GM12878 (cell line): ENCODE data around the gene ZC3H10. TPM values are rescaled to one million over a fixed set of nuclear protein-coding genes. Genes with fewer than 3 reads are reported as not detected.

Experiments
- CTCF ChIP-seq, 3 experiments: IDR thresholded peaks in 2 of 3; conservative IDR thresholded peaks in 1 of 3; 2 replicates each; pipeline ENCODE4 v1.5.1; 2011; ENCODE audit warnings: low read depth in 3 of 3, low read length in 3 of 3, mild to moderate bottlenecking in 3 of 3, control low read depth in 2 of 3, moderate library complexity in 2 of 3, inconsistent platforms in 1 of 3, mixed read lengths in 1 of 3; ENCODE audit not compliant: control insufficient read depth in 2 of 3, insufficient read depth in 1 of 3; ENCODE audit errors: extremely low read depth in 1 of 3
- ELK1 ChIP-seq: IDR thresholded peaks from 2 replicates; pipeline ENCODE4 v1.6.1; 2012; ENCODE audit warnings: low read depth, low read length, improper control_type of control experiment
- HDAC6 ChIP-seq: fragments of 200-600 bp; sonication (generic); IDR thresholded peaks from one replicate; pipeline ENCODE4 v1.8.0; 2017; ENCODE audit warnings: antibody characterized with exemption; ENCODE audit not compliant: unreplicated experiment
- HSF1 ChIP-seq: fragments of 150-350 bp; IDR thresholded peaks from 2 replicates; pipeline ENCODE4 v1.6.1; 2014; ENCODE audit warnings: mild to moderate bottlenecking, low read depth, low read length
- IRF5 ChIP-seq: fragments of 450-650 bp; IDR thresholded peaks from 2 replicates; pipeline ENCODE4 v1.6.1; 2017; ENCODE audit warnings: borderline replicate concordance
- MTA2 ChIP-seq: fragments of 450-650 bp; IDR thresholded peaks from 2 replicates; pipeline ENCODE4 v1.6.1; 2016; ENCODE audit warnings: low read depth, mild to moderate bottlenecking, moderate library complexity
- PML ChIP-seq: IDR thresholded peaks from 2 replicates; pipeline ENCODE4 v1.6.1; 2012; ENCODE audit warnings: low read length, inconsistent platforms
- POLR2AphosphoS5 ChIP-seq: IDR thresholded peaks from 2 replicates; pipeline ENCODE4 v1.6.1; 2011; ENCODE audit warnings: mild to moderate bottlenecking, low read length, inconsistent platforms
- REST ChIP-seq: IDR thresholded peaks from 2 replicates; pipeline ENCODE4 v1.6.1; 2012; ENCODE audit warnings: mild to moderate bottlenecking, low read depth, low read length
- SMC3 ChIP-seq: IDR thresholded peaks from 2 replicates; pipeline ENCODE4 v1.6.1; 2011; ENCODE audit warnings: low read length, improper control_type of control experiment, borderline replicate concordance
- SREBF1 ChIP-seq: IDR thresholded peaks from 2 replicates; pipeline ENCODE4 v1.6.1; 2012; ENCODE audit warnings: mild to moderate bottlenecking, low read length
- TCF12 ChIP-seq: IDR thresholded peaks from 2 replicates; pipeline ENCODE4 v1.6.1; 2011; ENCODE audit warnings: low read depth, mild to moderate bottlenecking, low read length
- YY1 ChIP-seq: IDR thresholded peaks from 2 replicates; pipeline ENCODE4 v1.6.1; 2011; ENCODE audit warnings: low read depth, mild to moderate bottlenecking, low read length
- ZBTB40 ChIP-seq: fragments of 450-650 bp; IDR thresholded peaks from 2 replicates; pipeline ENCODE4 v1.6.1; 2016; ENCODE audit warnings: mild to moderate bottlenecking, moderate library complexity, borderline replicate concordance
- polyA plus RNA-seq, 11 experiments: library from polyadenylated mRNA; depleted of rRNA in 4 of 11; unstranded in 6 of 11; stranded (reverse) in 5 of 11; fragments of >200 nt; fragmentation: Nextera tagmentation in 4 of 11; fragmentation: Illumina TruSeq in 1 of 11; extraction: Ambion mirVana in 4 of 11; extraction: Trizol in 1 of 11; gene quantifications; 1 replicate in 1 of 11; 2 replicates in 10 of 11; pipeline versions ENCODE4 v1.2.1 to v1.2.3, GENCODE V29; 2011 to 2016; ENCODE audit warnings: inconsistent platforms in 2 of 11, missing spikeins in 2 of 11, low read depth in 1 of 11
- total RNA-seq, 4 experiments: library from RNA; depleted of rRNA in 3 of 4; stranded (reverse); fragments of >200 nt in 3 of 4; fragmentation: Illumina TruSeq in 1 of 4; extraction: Trizol in 1 of 4; gene quantifications; 2 replicates each; pipeline versions ENCODE4 v1.2.1 to v1.2.3, GENCODE V29; 2013 to 2021

The ZC3H10 gene
- total and polyA plus RNA-seq, 10 of the 15 experiments (the other 5 are each of a cell fraction or from before 2014, with no cell fraction given), result 0.56 to 6.4 (median 3.7) TPM

- TF ChIP-seq ZBTB40 (no peak), TCF12 (no peak), SMC3 (no peak), POLR2AphosphoS5 (peak; percentile 72), PML (no peak), ELK1 (no peak), YY1 (no peak), CTCF (IDR thresholded peaks at IDR 0.05 in 2 of 3, conservative IDR thresholded peaks at IDR 0.05 in 1 of 3; ENCODE audit: control insufficient read depth in 2 of 3, extremely low read depth in 1 of 3, insufficient read depth in 1 of 3, low read depth in 3 of 3, low read length in 3 of 3) (no peak), IRF5 (no peak), REST (no peak), MTA2 (0 out of 2 replicates have a peak, but pooled peaks have one; percentile 26), HDAC6 (no peak), SREBF1 (0 out of 2 replicates have a peak, but pooled peaks have one; percentile 42), HSF1 (no peak)
These were observed 10.0 kb downstream of the ZC3H10 start, which contains the start of gene ESYT1 (continued) for GRCh38 chr12:56127888-56128669.
